Measurements from ENCODE around the gene ANKMY2.

ANKMY2 gene

GRCh38 chr7:16655394-16655793 lies 9.8 kb upstream of the ANKMY2 start:
- TF ChIP-seq BHLHE40 (IDR thresholded peaks at IDR 0.05; ENCODE audit: borderline replicate concordance): no peak
- no peak for TF ChIP-seq SUZ12 (IDR thresholded peaks at IDR 0.05)
- no peak for TF ChIP-seq FOXM1 (IDR thresholded peaks at IDR 0.05; ENCODE audit: borderline replicate concordance)
- TF ChIP-seq LEF1 (IDR thresholded peaks at IDR 0.05; ENCODE audit: borderline replicate concordance): no peak
- POLR2A ChIA-PET: no interaction called here
- no peak for DNase-seq (ENCODE audit: extremely low spot score)
- CTCF ChIA-PET: interaction anchor here (0.6 kb wide), 2 partner anchors 204 to 1972 kb away, joined by 4 read pairs; no protein-coding TSS in a partner anchor

GRCh38 chr7:16652888-16653287 lies 7.3 kb upstream of the ANKMY2 start:
- CTCF ChIA-PET: no interaction called here
- POLR2A ChIA-PET: no interaction called here
- TF ChIP-seq TARDBP (IDR thresholded peaks at IDR 0.05): no peak
- no peak for TF ChIP-seq SUZ12 (IDR thresholded peaks at IDR 0.05)
- no peak for TF ChIP-seq NFRKB (IDR thresholded peaks at IDR 0.05)
- no peak for TF ChIP-seq HDGF (IDR thresholded peaks at IDR 0.05; ENCODE audit: borderline replicate concordance)
- no peak for TF ChIP-seq ZNF384 (IDR thresholded peaks at IDR 0.05)
- TF ChIP-seq SP1 (IDR thresholded peaks at IDR 0.05): no peak
- no peak for TF ChIP-seq FOXA1 (IDR thresholded peaks at IDR 0.05)
- TF ChIP-seq ARNT (IDR thresholded peaks at IDR 0.05): no peak
- TF ChIP-seq FOXK2 (IDR thresholded peaks at IDR 0.05): no peak
- no peak for TF ChIP-seq CTBP1 (IDR thresholded peaks at IDR 0.05; ENCODE audit: borderline replicate concordance)
- TF ChIP-seq LEF1 (IDR thresholded peaks at IDR 0.05; ENCODE audit: borderline replicate concordance): no peak
- TF ChIP-seq FOXM1 (IDR thresholded peaks at IDR 0.05; ENCODE audit: borderline replicate concordance): no peak
- no peak for TF ChIP-seq PKNOX1 (IDR thresholded peaks at IDR 0.05)
- no peak for TF ChIP-seq BHLHE40 (IDR thresholded peaks at IDR 0.05; ENCODE audit: borderline replicate concordance)
- no peak for DNase-seq (ENCODE audit: extremely low spot score)

GRCh38 chr7:16652240-16652583 lies 6.7 kb upstream of the ANKMY2 start:
- DNase-seq (ENCODE audit: extremely low spot score): no peak

GRCh38 chr7:16651396-16652239 lies 6.1 kb upstream of the ANKMY2 start:
- no peak for TF ChIP-seq ELF4 (IDR thresholded peaks at IDR 0.05)
- TF ChIP-seq SP1 (IDR thresholded peaks at IDR 0.05): no peak
- TF ChIP-seq NFRKB (IDR thresholded peaks at IDR 0.05): no peak
- TF ChIP-seq ZNF384 (IDR thresholded peaks at IDR 0.05): no peak
- TF ChIP-seq HDGF (IDR thresholded peaks at IDR 0.05; ENCODE audit: borderline replicate concordance): no peak
- TF ChIP-seq FOXM1 (IDR thresholded peaks at IDR 0.05; ENCODE audit: borderline replicate concordance): no peak
- no peak for TF ChIP-seq LEF1 (IDR thresholded peaks at IDR 0.05; ENCODE audit: borderline replicate concordance)
- no peak for TF ChIP-seq FOXA1 (IDR thresholded peaks at IDR 0.05)
- no peak for TF ChIP-seq TARDBP (IDR thresholded peaks at IDR 0.05)
- no peak for TF ChIP-seq CTBP1 (IDR thresholded peaks at IDR 0.05; ENCODE audit: borderline replicate concordance)
- TF ChIP-seq L3MBTL2 (conservative IDR thresholded peaks at IDR 0.05): no peak
- TF ChIP-seq FOXK2 (IDR thresholded peaks at IDR 0.05): no peak
- TF ChIP-seq PKNOX1 (IDR thresholded peaks at IDR 0.05): no peak

More at GRCh38 chr7:16652240-16652583, 6.7 kb upstream of the ANKMY2 start:
- TF ChIP-seq ELF4 (IDR thresholded peaks at IDR 0.05): no peak
- TF ChIP-seq SUZ12 (IDR thresholded peaks at IDR 0.05): no peak
- TF ChIP-seq FOXA1 (IDR thresholded peaks at IDR 0.05): no peak
- no peak for TF ChIP-seq FOXM1 (IDR thresholded peaks at IDR 0.05; ENCODE audit: borderline replicate concordance)
- TF ChIP-seq NFRKB (IDR thresholded peaks at IDR 0.05): no peak
- TF ChIP-seq SP1 (IDR thresholded peaks at IDR 0.05): no peak
- no peak for TF ChIP-seq CTBP1 (IDR thresholded peaks at IDR 0.05; ENCODE audit: borderline replicate concordance)
- no peak for TF ChIP-seq PKNOX1 (IDR thresholded peaks at IDR 0.05)
- TF ChIP-seq LEF1 (IDR thresholded peaks at IDR 0.05; ENCODE audit: borderline replicate concordance): no peak
- TF ChIP-seq ARNT (IDR thresholded peaks at IDR 0.05): no peak
- no peak for TF ChIP-seq ZNF384 (IDR thresholded peaks at IDR 0.05)
- no peak for TF ChIP-seq L3MBTL2 (conservative IDR thresholded peaks at IDR 0.05)
- TF ChIP-seq BHLHE40 (IDR thresholded peaks at IDR 0.05; ENCODE audit: borderline replicate concordance): no peak
- no peak for TF ChIP-seq FOXK2 (IDR thresholded peaks at IDR 0.05)
- ChIA-PET POLR2A (no interaction called here), CTCF (no interaction called here)

GRCh38 chr7:16650266-16650665 lies 4.7 kb upstream of the ANKMY2 start:
- DNase-seq (ENCODE audit: extremely low spot score): no peak
- TF ChIP-seq SUZ12 (IDR thresholded peaks at IDR 0.05): no peak
- TF ChIP-seq ELF4 (IDR thresholded peaks at IDR 0.05): no peak
- ChIA-PET CTCF (no interaction called here), POLR2A (no interaction called here)

More at GRCh38 chr7:16651396-16652239, 6.1 kb upstream of the ANKMY2 start:
- CTCF ChIA-PET: interaction anchor here (0.6 kb wide), 1 partner anchor 15 kb away, joined by 5 read pairs; no protein-coding TSS in a partner anchor
- DNase-seq (ENCODE audit: extremely low spot score): no peak
- POLR2A ChIA-PET: no interaction called here

GRCh38 chr7:16649196-16649595 lies 3.6 kb upstream of the ANKMY2 start:
- ChIA-PET CTCF (no interaction called here), POLR2A (no interaction called here)
- TF ChIP-seq PKNOX1 (IDR thresholded peaks at IDR 0.05) (no peak), L3MBTL2 (conservative IDR thresholded peaks at IDR 0.05) (no peak), TARDBP (IDR thresholded peaks at IDR 0.05) (no peak), ARNT (IDR thresholded peaks at IDR 0.05) (no peak), FOXA1 (IDR thresholded peaks at IDR 0.05) (no peak), SUZ12 (IDR thresholded peaks at IDR 0.05) (no peak), CTBP1 (IDR thresholded peaks at IDR 0.05; ENCODE audit: borderline replicate concordance) (no peak), SP1 (IDR thresholded peaks at IDR 0.05) (no peak)
- no peak for DNase-seq (ENCODE audit: extremely low spot score)

Measured in HEK293T (cell line).